ENCODE measurements around the gene PHF19. TPM values are rescaled to one million over a fixed set of nuclear protein-coding genes. Genes with fewer than 3 reads are reported as not detected.
A peak's percentile ranks its signal among the peaks of the same experiment; 100 is the strongest.

Gene PHF19
- total and polyA plus RNA-seq, 10 of the 15 experiments (the other 5 are each of a cell fraction or from before 2014, with no cell fraction given) = 26.0 to 133 (median 87.7) TPM

DNA sequence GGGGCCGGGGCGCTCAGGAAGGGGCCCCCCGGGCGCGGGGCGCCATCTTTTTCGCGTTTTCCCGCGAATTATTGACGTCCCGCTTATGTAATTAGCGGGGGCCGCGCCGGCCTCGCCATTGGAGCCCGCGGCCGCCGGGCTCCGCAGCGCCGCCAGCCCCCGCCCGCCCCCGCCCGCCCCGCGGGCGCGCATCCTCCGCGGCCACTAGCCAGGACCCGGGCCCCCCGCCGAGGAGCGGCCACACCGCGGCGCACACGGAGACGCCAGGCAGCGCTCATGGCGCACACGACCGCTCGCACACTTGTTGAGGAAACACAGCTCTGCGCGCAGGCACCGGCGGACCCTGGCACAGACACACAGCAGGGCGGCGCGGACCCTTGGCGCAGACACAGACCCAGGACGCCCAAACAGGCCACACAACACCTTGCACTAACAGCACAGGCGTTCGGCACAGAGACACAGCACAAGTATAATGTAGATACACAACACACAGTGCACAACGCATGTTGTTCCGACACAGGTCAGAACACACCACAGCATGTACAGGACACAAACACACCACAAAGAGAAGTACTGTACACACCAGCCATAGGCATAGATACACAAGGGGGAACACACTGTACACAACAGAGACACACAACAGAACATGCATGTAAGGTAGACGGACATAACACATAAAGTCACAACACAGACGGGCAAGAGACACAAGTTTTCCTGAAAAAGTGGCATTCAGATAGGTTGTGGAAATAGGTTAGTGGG lies 467 bp upstream of the PHF19 start (continued):
- TF ChIP-seq, protein P1, sequence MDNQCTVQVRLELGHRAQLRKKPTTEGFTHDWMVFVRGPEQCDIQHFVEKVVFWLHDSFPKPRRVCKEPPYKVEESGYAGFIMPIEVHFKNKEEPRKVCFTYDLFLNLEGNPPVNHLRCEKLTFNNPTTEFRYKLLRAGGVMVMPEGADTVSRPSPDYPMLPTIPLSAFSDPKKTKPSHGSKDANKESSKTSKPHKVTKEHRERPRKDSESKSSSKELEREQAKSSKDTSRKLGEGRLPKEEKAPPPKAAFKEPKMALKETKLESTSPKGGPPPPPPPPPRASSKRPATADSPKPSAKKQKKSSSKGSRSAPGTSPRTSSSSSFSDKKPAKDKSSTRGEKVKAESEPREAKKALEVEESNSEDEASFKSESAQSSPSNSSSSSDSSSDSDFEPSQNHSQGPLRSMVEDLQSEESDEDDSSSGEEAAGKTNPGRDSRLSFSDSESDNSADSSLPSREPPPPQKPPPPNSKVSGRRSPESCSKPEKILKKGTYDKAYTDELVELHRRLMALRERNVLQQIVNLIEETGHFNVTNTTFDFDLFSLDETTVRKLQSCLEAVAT (IDR thresholded peaks at IDR 0.05) = peak; percentile 93
- TF ChIP-seq RAD21 (IDR thresholded peaks at IDR 0.05; ENCODE audit: insufficient read depth, low read depth, low read length) (peak; percentile 23; the same call in 1 of the 2 replicates), EGR1 (IDR thresholded peaks at IDR 0.05; ENCODE audit: borderline replicate concordance in 1 of 2, low read depth in 2 of 2, low read length in 2 of 2) (peak in 1 of 2 experiments; percentile 80; a peak in 2 of 3 replicates), RB1 (IDR thresholded peaks at IDR 0.05; ENCODE audit: borderline replicate concordance) (peak; percentile 42; the same call in 1 of the 2 replicates), CHD2 (IDR thresholded peaks at IDR 0.05; ENCODE audit: borderline replicate concordance, low read depth, low read length) (no peak), SMAD5 (IDR thresholded peaks at IDR 0.05; ENCODE audit: low read depth) (peak; percentile 47; the same call in 1 of the 2 replicates), LARP7 (IDR thresholded peaks at IDR 0.05) (peak; percentile 86; the same call in 1 of the 2 replicates), POLR2A (IDR thresholded peaks at IDR 0.05; ENCODE audit: low read depth, low read length) (peak; percentile 92), NFXL1 (IDR thresholded peaks at IDR 0.05; ENCODE audit: borderline replicate concordance) (no peak), POLR2AphosphoS5 (IDR thresholded peaks at IDR 0.05; ENCODE audit: low read length) (peak; percentile 65; the same call in 1 of the 2 replicates), KDM1A (IDR thresholded peaks at IDR 0.05; ENCODE audit: borderline replicate concordance) (no peak)
- TF ChIP-seq, protein P2, sequence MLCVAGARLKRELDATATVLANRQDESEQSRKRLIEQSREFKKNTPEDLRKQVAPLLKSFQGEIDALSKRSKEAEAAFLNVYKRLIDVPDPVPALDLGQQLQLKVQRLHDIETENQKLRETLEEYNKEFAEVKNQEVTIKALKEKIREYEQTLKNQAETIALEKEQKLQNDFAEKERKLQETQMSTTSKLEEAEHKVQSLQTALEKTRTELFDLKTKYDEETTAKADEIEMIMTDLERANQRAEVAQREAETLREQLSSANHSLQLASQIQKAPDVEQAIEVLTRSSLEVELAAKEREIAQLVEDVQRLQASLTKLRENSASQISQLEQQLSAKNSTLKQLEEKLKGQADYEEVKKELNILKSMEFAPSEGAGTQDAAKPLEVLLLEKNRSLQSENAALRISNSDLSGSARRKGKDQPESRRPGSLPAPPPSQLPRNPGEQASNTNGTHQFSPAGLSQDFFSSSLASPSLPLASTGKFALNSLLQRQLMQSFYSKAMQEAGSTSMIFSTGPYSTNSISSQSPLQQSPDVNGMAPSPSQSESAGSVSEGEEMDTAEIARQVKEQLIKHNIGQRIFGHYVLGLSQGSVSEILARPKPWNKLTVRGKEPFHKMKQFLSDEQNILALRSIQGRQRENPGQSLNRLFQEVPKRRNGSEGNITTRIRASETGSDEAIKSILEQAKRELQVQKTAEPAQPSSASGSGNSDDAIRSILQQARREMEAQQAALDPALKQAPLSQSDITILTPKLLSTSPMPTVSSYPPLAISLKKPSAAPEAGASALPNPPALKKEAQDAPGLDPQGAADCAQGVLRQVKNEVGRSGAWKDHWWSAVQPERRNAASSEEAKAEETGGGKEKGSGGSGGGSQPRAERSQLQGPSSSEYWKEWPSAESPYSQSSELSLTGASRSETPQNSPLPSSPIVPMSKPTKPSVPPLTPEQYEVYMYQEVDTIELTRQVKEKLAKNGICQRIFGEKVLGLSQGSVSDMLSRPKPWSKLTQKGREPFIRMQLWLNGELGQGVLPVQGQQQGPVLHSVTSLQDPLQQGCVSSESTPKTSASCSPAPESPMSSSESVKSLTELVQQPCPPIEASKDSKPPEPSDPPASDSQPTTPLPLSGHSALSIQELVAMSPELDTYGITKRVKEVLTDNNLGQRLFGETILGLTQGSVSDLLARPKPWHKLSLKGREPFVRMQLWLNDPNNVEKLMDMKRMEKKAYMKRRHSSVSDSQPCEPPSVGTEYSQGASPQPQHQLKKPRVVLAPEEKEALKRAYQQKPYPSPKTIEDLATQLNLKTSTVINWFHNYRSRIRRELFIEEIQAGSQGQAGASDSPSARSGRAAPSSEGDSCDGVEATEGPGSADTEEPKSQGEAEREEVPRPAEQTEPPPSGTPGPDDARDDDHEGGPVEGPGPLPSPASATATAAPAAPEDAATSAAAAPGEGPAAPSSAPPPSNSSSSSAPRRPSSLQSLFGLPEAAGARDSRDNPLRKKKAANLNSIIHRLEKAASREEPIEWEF (IDR thresholded peaks at IDR 0.05; ENCODE audit: insufficient replicate concordance, low read depth, low read length) = no peak
- TF ChIP-seq, protein P3, sequence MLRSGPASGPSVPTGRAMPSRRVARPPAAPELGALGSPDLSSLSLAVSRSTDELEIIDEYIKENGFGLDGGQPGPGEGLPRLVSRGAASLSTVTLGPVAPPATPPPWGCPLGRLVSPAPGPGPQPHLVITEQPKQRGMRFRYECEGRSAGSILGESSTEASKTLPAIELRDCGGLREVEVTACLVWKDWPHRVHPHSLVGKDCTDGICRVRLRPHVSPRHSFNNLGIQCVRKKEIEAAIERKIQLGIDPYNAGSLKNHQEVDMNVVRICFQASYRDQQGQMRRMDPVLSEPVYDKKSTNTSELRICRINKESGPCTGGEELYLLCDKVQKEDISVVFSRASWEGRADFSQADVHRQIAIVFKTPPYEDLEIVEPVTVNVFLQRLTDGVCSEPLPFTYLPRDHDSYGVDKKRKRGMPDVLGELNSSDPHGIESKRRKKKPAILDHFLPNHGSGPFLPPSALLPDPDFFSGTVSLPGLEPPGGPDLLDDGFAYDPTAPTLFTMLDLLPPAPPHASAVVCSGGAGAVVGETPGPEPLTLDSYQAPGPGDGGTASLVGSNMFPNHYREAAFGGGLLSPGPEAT (IDR thresholded peaks at IDR 0.05; ENCODE audit: low read depth) = no peak
- TF ChIP-seq, protein P4, sequence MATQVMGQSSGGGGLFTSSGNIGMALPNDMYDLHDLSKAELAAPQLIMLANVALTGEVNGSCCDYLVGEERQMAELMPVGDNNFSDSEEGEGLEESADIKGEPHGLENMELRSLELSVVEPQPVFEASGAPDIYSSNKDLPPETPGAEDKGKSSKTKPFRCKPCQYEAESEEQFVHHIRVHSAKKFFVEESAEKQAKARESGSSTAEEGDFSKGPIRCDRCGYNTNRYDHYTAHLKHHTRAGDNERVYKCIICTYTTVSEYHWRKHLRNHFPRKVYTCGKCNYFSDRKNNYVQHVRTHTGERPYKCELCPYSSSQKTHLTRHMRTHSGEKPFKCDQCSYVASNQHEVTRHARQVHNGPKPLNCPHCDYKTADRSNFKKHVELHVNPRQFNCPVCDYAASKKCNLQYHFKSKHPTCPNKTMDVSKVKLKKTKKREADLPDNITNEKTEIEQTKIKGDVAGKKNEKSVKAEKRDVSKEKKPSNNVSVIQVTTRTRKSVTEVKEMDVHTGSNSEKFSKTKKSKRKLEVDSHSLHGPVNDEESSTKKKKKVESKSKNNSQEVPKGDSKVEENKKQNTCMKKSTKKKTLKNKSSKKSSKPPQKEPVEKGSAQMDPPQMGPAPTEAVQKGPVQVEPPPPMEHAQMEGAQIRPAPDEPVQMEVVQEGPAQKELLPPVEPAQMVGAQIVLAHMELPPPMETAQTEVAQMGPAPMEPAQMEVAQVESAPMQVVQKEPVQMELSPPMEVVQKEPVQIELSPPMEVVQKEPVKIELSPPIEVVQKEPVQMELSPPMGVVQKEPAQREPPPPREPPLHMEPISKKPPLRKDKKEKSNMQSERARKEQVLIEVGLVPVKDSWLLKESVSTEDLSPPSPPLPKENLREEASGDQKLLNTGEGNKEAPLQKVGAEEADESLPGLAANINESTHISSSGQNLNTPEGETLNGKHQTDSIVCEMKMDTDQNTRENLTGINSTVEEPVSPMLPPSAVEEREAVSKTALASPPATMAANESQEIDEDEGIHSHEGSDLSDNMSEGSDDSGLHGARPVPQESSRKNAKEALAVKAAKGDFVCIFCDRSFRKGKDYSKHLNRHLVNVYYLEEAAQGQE (IDR thresholded peaks at IDR 0.05; ENCODE audit: low read depth, low read length) = no peak
- TF ChIP-seq, protein P5, sequence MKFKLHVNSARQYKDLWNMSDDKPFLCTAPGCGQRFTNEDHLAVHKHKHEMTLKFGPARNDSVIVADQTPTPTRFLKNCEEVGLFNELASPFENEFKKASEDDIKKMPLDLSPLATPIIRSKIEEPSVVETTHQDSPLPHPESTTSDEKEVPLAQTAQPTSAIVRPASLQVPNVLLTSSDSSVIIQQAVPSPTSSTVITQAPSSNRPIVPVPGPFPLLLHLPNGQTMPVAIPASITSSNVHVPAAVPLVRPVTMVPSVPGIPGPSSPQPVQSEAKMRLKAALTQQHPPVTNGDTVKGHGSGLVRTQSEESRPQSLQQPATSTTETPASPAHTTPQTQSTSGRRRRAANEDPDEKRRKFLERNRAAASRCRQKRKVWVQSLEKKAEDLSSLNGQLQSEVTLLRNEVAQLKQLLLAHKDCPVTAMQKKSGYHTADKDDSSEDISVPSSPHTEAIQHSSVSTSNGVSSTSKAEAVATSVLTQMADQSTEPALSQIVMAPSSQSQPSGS (IDR thresholded peaks at IDR 0.05; ENCODE audit: low read length) = no peak

Measured in GM12878 (cell line).